PC-9 (cell line): Measurements from ENCODE around the gene UFM1.

Experiments used
- CTCF ChIP-seq: fragments of 200-600 bp; sonication (generic); conservative IDR thresholded peaks from 2 replicates; pipeline ENCODE4 v1.6.1; 2017; ENCODE audit warnings: mixed run types, antibody characterized with exemption, mild to moderate bottlenecking, moderate library complexity
- EZH2 ChIP-seq: fragments of 200-600 bp; sonication (generic); IDR thresholded peaks from 2 replicates; pipeline ENCODE4 v1.8.0; 2017; ENCODE audit warnings: antibody characterized with exemption, low read depth

- TF ChIP-seq CTCF: no peak
- no peak for TF ChIP-seq EZH2
Observed at GRCh38 chr13:38308736-38309135, 40.9 kb upstream of the UFM1 start.
